OCI-LY7 (cell line): ENCODE data around the gene PCDH9.

Experiments
- EZH2phosphoT487 ChIP-seq: fragments of 200-600 bp; sonication (generic); IDR thresholded peaks from 2 replicates; pipeline ENCODE4 v1.6.1; 2018; ENCODE audit warnings: low read depth, borderline replicate concordance, mild to moderate bottlenecking, mixed run types, antibody characterized with exemption, low read length, moderate library complexity, mixed read lengths
- TF ChIP-seq, protein P1 (sequence below): fragments of 200-600 bp; sonication (generic); conservative IDR thresholded peaks from 2 replicates; pipeline ENCODE4 v1.5.1; 2014; ENCODE audit warnings: mild to moderate bottlenecking, antibody characterized with exemption, low read length, moderate library complexity, mixed read lengths

DNA sequence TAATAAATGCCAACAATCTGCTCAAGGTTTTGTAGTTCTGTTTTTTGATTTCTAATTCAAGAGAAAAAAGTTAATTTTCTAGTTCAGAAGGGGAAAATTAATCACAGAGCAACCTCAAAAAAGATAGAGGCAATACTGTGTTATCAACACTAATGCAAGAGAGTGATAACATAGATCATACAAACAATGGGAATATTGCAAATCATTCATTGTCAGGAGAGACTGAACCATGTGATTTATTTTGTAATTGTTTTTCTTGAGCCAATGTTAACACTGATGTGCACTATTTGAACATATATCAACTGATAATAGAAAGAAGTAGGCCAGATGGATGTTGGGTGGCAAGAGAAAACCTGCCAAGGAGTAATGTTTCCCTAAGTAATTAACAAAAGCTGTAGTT, 19.9 kb downstream of the PCDH9 start:
- TF ChIP-seq, protein P1, sequence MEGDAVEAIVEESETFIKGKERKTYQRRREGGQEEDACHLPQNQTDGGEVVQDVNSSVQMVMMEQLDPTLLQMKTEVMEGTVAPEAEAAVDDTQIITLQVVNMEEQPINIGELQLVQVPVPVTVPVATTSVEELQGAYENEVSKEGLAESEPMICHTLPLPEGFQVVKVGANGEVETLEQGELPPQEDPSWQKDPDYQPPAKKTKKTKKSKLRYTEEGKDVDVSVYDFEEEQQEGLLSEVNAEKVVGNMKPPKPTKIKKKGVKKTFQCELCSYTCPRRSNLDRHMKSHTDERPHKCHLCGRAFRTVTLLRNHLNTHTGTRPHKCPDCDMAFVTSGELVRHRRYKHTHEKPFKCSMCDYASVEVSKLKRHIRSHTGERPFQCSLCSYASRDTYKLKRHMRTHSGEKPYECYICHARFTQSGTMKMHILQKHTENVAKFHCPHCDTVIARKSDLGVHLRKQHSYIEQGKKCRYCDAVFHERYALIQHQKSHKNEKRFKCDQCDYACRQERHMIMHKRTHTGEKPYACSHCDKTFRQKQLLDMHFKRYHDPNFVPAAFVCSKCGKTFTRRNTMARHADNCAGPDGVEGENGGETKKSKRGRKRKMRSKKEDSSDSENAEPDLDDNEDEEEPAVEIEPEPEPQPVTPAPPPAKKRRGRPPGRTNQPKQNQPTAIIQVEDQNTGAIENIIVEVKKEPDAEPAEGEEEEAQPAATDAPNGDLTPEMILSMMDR = no peak
- no peak for TF ChIP-seq EZH2phosphoT487
